ENCODE measurements around the gene SETD2. TPM values are rescaled to one million over a fixed set of nuclear protein-coding genes. Genes with fewer than 3 reads are reported as not detected.
A peak's percentile ranks its signal among the peaks of the same experiment; 100 is the strongest.

SETD2 gene
- total RNA-seq, 1 experiment from 2014 or later, result 24.1 TPM

DNA sequence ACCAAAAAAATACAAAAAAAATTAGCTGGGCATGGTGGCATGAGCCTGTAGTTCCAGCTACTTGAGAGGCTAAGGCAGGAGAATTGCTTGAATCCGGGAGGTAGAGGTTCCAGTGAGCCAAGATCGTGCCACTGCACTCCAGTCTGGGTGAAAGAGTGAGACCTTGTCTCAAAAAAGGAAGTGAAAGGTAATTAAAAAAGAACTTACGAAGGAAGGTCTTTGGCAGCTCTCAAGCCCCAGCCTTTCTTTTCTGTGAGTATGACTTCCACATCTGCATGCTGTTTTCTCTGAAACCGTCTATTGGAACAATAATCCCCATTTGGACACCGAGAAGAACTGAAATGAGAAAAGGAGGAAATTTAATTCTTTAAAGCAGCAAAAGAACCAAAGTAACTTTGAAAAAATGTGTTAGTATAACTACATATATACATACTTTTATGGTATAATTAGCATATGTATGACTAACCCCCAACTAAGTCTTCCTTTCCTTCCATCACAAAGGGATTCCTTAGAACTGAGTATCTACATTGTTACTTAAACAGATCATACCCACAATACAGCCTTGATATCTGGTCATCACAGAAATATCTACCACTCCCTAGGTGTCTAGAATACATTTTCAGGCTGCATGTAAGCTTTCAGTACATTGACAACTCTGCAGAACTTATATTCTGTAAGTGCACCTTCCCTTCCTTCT is 50.1 kb downstream of the SETD2 start:
- no peaks in the 10 kb centered on the region for H3K27me3 ChIP-seq (ENCODE audit: low read length)
- TF ChIP-seq, protein P1, sequence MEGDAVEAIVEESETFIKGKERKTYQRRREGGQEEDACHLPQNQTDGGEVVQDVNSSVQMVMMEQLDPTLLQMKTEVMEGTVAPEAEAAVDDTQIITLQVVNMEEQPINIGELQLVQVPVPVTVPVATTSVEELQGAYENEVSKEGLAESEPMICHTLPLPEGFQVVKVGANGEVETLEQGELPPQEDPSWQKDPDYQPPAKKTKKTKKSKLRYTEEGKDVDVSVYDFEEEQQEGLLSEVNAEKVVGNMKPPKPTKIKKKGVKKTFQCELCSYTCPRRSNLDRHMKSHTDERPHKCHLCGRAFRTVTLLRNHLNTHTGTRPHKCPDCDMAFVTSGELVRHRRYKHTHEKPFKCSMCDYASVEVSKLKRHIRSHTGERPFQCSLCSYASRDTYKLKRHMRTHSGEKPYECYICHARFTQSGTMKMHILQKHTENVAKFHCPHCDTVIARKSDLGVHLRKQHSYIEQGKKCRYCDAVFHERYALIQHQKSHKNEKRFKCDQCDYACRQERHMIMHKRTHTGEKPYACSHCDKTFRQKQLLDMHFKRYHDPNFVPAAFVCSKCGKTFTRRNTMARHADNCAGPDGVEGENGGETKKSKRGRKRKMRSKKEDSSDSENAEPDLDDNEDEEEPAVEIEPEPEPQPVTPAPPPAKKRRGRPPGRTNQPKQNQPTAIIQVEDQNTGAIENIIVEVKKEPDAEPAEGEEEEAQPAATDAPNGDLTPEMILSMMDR (conservative IDR thresholded peaks at IDR 0.05; ENCODE audit: low read depth, low read length), result no peak
- TF ChIP-seq EZH2 (IDR thresholded peaks at IDR 0.05; ENCODE audit: low read length, unreplicated experiment), result no peak
- TF ChIP-seq EZH2phosphoT487 (IDR thresholded peaks at IDR 0.05; ENCODE audit: borderline replicate concordance, low read length), result no peak
- no peaks in the 10 kb centered on the region for H3K79me2 ChIP-seq (ENCODE audit: low read length)
- POLR2A ChIA-PET (ENCODE audit: unreplicated experiment), result interaction anchor here (0.6 kb wide), 1 partner anchor 137 kb away, joined by 6 read pairs; no protein-coding TSS in a partner anchor
- no TSS peak for BruUV-seq (replicated peaks)
- H3K9ac ChIP-seq (ENCODE audit: low read length), result no peak overlapping the region
- CTCF ChIA-PET, result interaction anchor here (0.6 kb wide), 1 partner anchor 258 kb away, joined by 5 read pairs; no protein-coding TSS in a partner anchor
- DNase-seq, result peak; percentile 77
- H3F3A ChIP-seq (ENCODE audit: low read length, unreplicated experiment), result peaks cover 3% of the 10 kb centered on the region
- peak; percentile 92 for ATAC-seq
- peaks cover 39% of the 10 kb centered on the region for H3K36me3 ChIP-seq (ENCODE audit: low read depth, low read length)
- peak overlapping the region; percentile 4 for H3K27ac ChIP-seq (ENCODE audit: low read length)
- intact Hi-C loops (cut with micrococcal nuclease), result no loop called here
- H3K4me1 ChIP-seq (ENCODE audit: insufficient read depth, low read length), result peaks cover 18% of the 10 kb centered on the region
- no peak overlapping the region for H3K4me2 ChIP-seq (ENCODE audit: low read length)
- no peaks in the 10 kb centered on the region for H3K9me3 ChIP-seq (ENCODE audit: low read length)
- H4K20me1 ChIP-seq (ENCODE audit: low read length), result no peaks in the 10 kb centered on the region
- H3K9me2 ChIP-seq (replicated peaks; ENCODE audit: low read length), result no peaks in the 10 kb centered on the region
- H3K4me3 ChIP-seq (ENCODE audit: low read length), result no peak overlapping the region
- H2AFZ ChIP-seq (ENCODE audit: low read length), result no peak overlapping the region

DNA sequence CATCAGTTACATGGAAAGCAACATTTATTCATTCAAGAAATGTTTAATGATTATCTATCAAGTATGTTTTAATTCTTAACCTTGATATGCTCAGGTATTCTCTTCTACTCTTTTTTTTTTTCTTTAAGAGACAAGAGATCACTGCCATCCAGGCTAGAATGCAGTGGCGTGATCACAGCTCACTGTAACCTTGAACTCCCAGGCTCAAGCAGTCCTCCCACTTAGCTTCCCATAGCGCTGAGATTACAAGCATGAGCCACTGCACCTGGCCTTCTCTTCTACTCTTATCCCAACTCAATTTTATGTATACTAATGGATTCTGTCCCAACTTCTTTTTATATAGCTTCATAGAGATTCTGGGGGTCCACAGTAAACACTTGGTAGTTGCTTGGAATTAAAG is 50.9 kb downstream of the SETD2 start:
- H3K4me2 ChIP-seq (ENCODE audit: low read length), result no peak overlapping the region
- no TSS peak for BruUV-seq (replicated peaks)
- CTCF ChIA-PET, result interaction anchor here (0.6 kb wide), 1 partner anchor 258 kb away, joined by 5 read pairs; no protein-coding TSS in a partner anchor
- H3K79me2 ChIP-seq (ENCODE audit: low read length), result no peaks in the 10 kb centered on the region
- H3K36me3 ChIP-seq (ENCODE audit: low read depth, low read length), result peaks cover 39% of the 10 kb centered on the region
- ATAC-seq (no peak), DNase-seq (no peak)
- no peak overlapping the region for H3K27ac ChIP-seq (ENCODE audit: low read length)
- H3K9me3 ChIP-seq (ENCODE audit: low read length), result no peaks in the 10 kb centered on the region
- TF ChIP-seq EZH2 (IDR thresholded peaks at IDR 0.05; ENCODE audit: low read length, unreplicated experiment) (no peak), EZH2phosphoT487 (IDR thresholded peaks at IDR 0.05; ENCODE audit: borderline replicate concordance, low read length) (no peak)
- TF ChIP-seq, protein P1 (conservative IDR thresholded peaks at IDR 0.05; ENCODE audit: low read depth, low read length), result no peak
- no peaks in the 10 kb centered on the region for H4K20me1 ChIP-seq (ENCODE audit: low read length)
- intact Hi-C loops (cut with micrococcal nuclease), result no loop called here
- H3K9ac ChIP-seq (ENCODE audit: low read length), result no peak overlapping the region
- H3K4me1 ChIP-seq (ENCODE audit: insufficient read depth, low read length), result peaks cover 18% of the 10 kb centered on the region
- peaks cover 3% of the 10 kb centered on the region for H3F3A ChIP-seq (ENCODE audit: low read length, unreplicated experiment)
- POLR2A ChIA-PET (ENCODE audit: unreplicated experiment), result no interaction called here
- H2AFZ ChIP-seq (ENCODE audit: low read length), result no peak overlapping the region
- H3K9me2 ChIP-seq (replicated peaks; ENCODE audit: low read length), result no peaks in the 10 kb centered on the region
- H3K27me3 ChIP-seq (ENCODE audit: low read length), result no peaks in the 10 kb centered on the region
- no peak overlapping the region for H3K4me3 ChIP-seq (ENCODE audit: low read length)

DNA sequence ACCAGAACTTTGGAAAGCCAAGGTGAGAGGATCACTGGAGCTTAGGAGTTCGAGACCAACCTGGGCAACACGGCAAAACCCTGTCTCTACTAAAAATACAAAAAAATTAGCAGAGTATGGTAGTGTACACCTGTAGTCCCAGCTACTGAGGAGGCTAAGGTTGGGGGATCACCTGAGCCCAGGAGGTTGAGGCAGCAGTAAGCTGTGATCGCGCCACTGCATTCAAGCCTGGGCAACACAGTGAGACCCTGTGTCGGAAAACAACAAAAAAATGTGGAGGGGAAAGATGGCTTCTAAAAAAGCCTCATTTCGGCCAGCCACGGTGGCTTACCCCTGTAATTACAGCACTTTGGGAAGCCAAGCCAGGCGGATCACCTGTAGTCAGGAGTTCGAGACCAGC is 54.5 kb downstream of the SETD2 start:
- Histone ChIP-seq H3K9me3 (ENCODE audit: low read length) (no peaks in the 10 kb centered on the region), H3K9me2 (replicated peaks; ENCODE audit: low read length) (no peaks in the 10 kb centered on the region), H3K79me2 (ENCODE audit: low read length) (no peaks in the 10 kb centered on the region), H3K4me2 (ENCODE audit: low read length) (no peak overlapping the region), H3K4me3 (ENCODE audit: low read length) (no peak overlapping the region), H3K27me3 (ENCODE audit: low read length) (no peaks in the 10 kb centered on the region), H3K9ac (ENCODE audit: low read length) (no peak overlapping the region), H3K4me1 (ENCODE audit: insufficient read depth, low read length) (peaks cover 11% of the 10 kb centered on the region), H3K36me3 (ENCODE audit: low read depth, low read length) (peaks cover 32% of the 10 kb centered on the region), H3K27ac (ENCODE audit: low read length) (no peak overlapping the region), H3F3A (ENCODE audit: low read length, unreplicated experiment) (no peaks in the 10 kb centered on the region), H4K20me1 (ENCODE audit: low read length) (no peaks in the 10 kb centered on the region), H2AFZ (ENCODE audit: low read length) (no peak overlapping the region)
- TF ChIP-seq EZH2phosphoT487 (IDR thresholded peaks at IDR 0.05; ENCODE audit: borderline replicate concordance, low read length), result no peak
- no peak for TF ChIP-seq EZH2 (IDR thresholded peaks at IDR 0.05; ENCODE audit: low read length, unreplicated experiment)
- TF ChIP-seq, protein P1 (conservative IDR thresholded peaks at IDR 0.05; ENCODE audit: low read depth, low read length), result no peak
- CTCF ChIA-PET, result no interaction called here
- POLR2A ChIA-PET (ENCODE audit: unreplicated experiment), result no interaction called here
- ATAC-seq (no peak), DNase-seq (no peak)
- no TSS peak for BruUV-seq (replicated peaks)
- intact Hi-C loops (cut with micrococcal nuclease), result no loop called here
